ENCODE data around the gene ADAMTS8.

DNA sequence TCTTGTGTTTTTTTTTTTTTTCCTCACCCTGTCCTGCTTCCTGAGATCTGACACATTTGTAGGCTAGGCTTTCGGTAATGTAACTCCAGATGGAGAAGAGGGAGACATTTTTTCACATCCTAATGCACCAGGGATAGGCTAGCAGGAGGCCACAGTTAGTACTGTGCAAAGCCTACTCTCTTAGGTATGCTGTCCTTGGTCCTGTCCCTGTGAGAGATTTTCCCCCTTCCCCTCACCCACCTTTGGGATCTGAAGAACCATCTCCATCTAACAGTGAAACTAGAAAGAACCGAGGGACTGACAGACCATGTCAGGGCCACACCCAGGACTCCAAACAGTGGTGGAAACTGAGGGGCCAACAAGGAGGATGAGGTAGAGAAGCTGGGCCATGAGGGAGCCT is 29.2 kb downstream of the ADAMTS8 start:
- TF ChIP-seq CTCF (IDR thresholded peaks at IDR 0.05) (no peak), POLR2A (IDR thresholded peaks at IDR 0.05) (no peak)
